HepG2 (cell line): ENCODE measurements around the gene PDGFD. TPM values are rescaled to one million over a fixed set of nuclear protein-coding genes. Genes with fewer than 3 reads are reported as not detected.

Experiments used
- ATAC-seq: fragments of 200-7000 bp; cut with Tn5 transposase; 3 replicates; pipeline ENCODE4 v1.9.1; 2020; ENCODE audit warnings: mild to moderate bottlenecking, moderate library complexity
- BruUV-seq: library from RNA; stranded (reverse); fragments of 400-500 nt; replicated peaks from 2 replicates; lab custom pipeline; 2021; lab: Mats Ljungman, UMichigan
- CTCF ChIA-PET: fragments of 300-600 bp; formaldehyde crosslinking; extraction: SDS; loops from one replicate; lab custom pipeline; 2021; ENCODE audit warnings: low total read pairs, inconsistent platforms, low intra/inter-chr PET ratio; lab: Yijun Ruan, JAX
- POLR2A ChIA-PET: fragments of 350-600 bp; sonication (Branson Sonifier 250); formaldehyde crosslinking; loops from one replicate; lab custom pipeline; 2020; ENCODE audit warnings: antibody characterized with exemption, inconsistent platforms; lab: Yijun Ruan, JAX
- DNase-seq: peaks from one replicate; pipeline ENCODE4 v3.0.0-alpha.2; 2015; ENCODE audit warnings: low spot score
- FAIRE-seq: peaks from 3 replicates; lab custom pipeline; 2011; peaks lifted over from hg19 to GRCh38; lab: Jason Lieb, UNC
- H2AFZ ChIP-seq: one replicate; pipeline ENCODE4 v1.6.1; 2011; ENCODE audit warnings: low read length, inconsistent platforms
- H3K27ac ChIP-seq: fragments of 300-600 bp; 3 replicates; pipeline ENCODE4 v1.8.0; 2011; ENCODE audit warnings: mixed run types, mild to moderate bottlenecking, mixed read lengths, low read length, inconsistent platforms; ENCODE audit not compliant: insufficient read depth; ENCODE audit errors: extremely low read length
- H3K27me3 ChIP-seq, 2 experiments: fragments of 200-600 bp in 1 of 2; 2 replicates in 1 of 2; 3 replicates in 1 of 2; pipeline versions ENCODE4 v1.6.0 to v1.8.0; 2011; ENCODE audit warnings: low read length in 2 of 2, mild to moderate bottlenecking in 2 of 2, moderate library complexity in 2 of 2, inconsistent platforms in 1 of 2; ENCODE audit not compliant: insufficient read depth in 2 of 2, control insufficient read depth in 1 of 2
- H3K36me3 ChIP-seq, 2 experiments: fragments of 200-600 bp in 1 of 2; replicated peaks in 1 of 2; 2 replicates in 1 of 2; 3 replicates in 1 of 2; pipeline versions ENCODE4 v1.5.1 to v1.8.0; 2011; ENCODE audit warnings: low read length in 2 of 2, inconsistent platforms in 1 of 2; ENCODE audit not compliant: insufficient read depth in 2 of 2, control insufficient read depth in 1 of 2
- H3K4me1 ChIP-seq: 2 replicates; pipeline ENCODE4 v1.5.1; 2012; ENCODE audit warnings: low read length, inconsistent platforms; ENCODE audit not compliant: insufficient read depth
- H3K4me2 ChIP-seq: 2 replicates; pipeline ENCODE4 v1.6.0; 2011; ENCODE audit warnings: low read depth, low read length, inconsistent platforms
- H3K4me3 ChIP-seq, 3 experiments: fragments of 200-600 bp in 1 of 3; sonication (generic), shearing (Covaris generic) in 1 of 3; replicated peaks in 1 of 3; 2 replicates each; pipeline ENCODE4 v1.5.1; 2011 to 2016; ENCODE audit warnings: low read length in 3 of 3, inconsistent platforms in 2 of 3, low read depth in 2 of 3, mild to moderate bottlenecking in 2 of 3, control low read depth in 1 of 3, mixed read lengths in 1 of 3; ENCODE audit not compliant: insufficient read depth in 1 of 3
- H3K79me2 ChIP-seq: one replicate; pipeline ENCODE4 v1.6.1; 2011; ENCODE audit warnings: low read length, inconsistent platforms; ENCODE audit not compliant: insufficient read depth
- H3K9ac ChIP-seq: 2 replicates; pipeline ENCODE4 v1.6.0; 2011; ENCODE audit warnings: mild to moderate bottlenecking, low read depth, low read length, inconsistent platforms; ENCODE audit not compliant: insufficient read depth
- H3K9me3 ChIP-seq: 2 replicates; pipeline ENCODE4 v1.5.1; 2012; ENCODE audit warnings: mild to moderate bottlenecking, low read length
- H4K20me1 ChIP-seq: 2 replicates; pipeline ENCODE4 v1.6.0; 2011; ENCODE audit warnings: inconsistent platforms, mild to moderate bottlenecking, low read length, moderate library complexity; ENCODE audit not compliant: insufficient read depth
- ETV6 ChIP-seq: sonication (generic); formaldehyde crosslinking; conservative IDR thresholded peaks from 2 replicates; pipeline ENCODE4 v1.4.0; 2020; ENCODE audit warnings: missing genetic modification reagents
- THAP8 ChIP-seq: sonication (generic); formaldehyde crosslinking; IDR thresholded peaks from 2 replicates; pipeline ENCODE4 v1.5.1; 2020; ENCODE audit warnings: missing genetic modification reagents, mild to moderate bottlenecking, borderline replicate concordance
- YEATS2 ChIP-seq: sonication (generic); formaldehyde crosslinking; IDR thresholded peaks from 2 replicates; pipeline ENCODE4 v1.4.0; 2020; ENCODE audit warnings: missing genetic modification reagents, borderline replicate concordance
- ZMAT3 ChIP-seq: sonication (generic); formaldehyde crosslinking; conservative IDR thresholded peaks from 2 replicates; pipeline ENCODE4 v1.7.0; 2021; ENCODE audit warnings: missing genetic modification reagents
- WGBS: methylation state at CpG from one replicate; pipeline ENCODE4 v1.1.6; 2017; ENCODE audit warnings: low lambda C conversion rate; 5-methylcytosine and 5-hydroxymethylcytosine counted together
- in situ Hi-C: cut with HindIII; loops from 2 replicates; pipeline ENCODE4 v1.10.0; 2017; ENCODE audit warnings: low pct_unique_long_range_greater_than_20kb; ENCODE audit not compliant: extremely low pct_ligation_motif_present
- intact Hi-C: fragments of 100-400 bp; cut with micrococcal nuclease; formaldehyde crosslinking; loops from one replicate; pipeline ENCODE4 v1.10.0; 2022; ENCODE audit not compliant: unreplicated experiment
- polyA plus RNA-seq, 8 experiments: library from polyadenylated mRNA; depleted of rRNA in 3 of 8; stranded (reverse) in 7 of 8; unstranded in 1 of 8; fragments of >200 nt; fragmentation: Illumina TruSeq in 4 of 8; extraction: Trizol in 4 of 8; gene quantifications; 2 replicates each; pipeline versions ENCODE4 v1.2.1 to v1.2.3, GENCODE V29; 2011 to 2016; ENCODE audit warnings: low read depth in 4 of 8, missing spikeins in 1 of 8, mixed read lengths in 1 of 8; ENCODE audit not compliant: insufficient read depth in 1 of 8
- total RNA-seq, 5 experiments: library from RNA; depleted of rRNA; stranded (reverse); fragments of >200 nt; fragmentation: Illumina TruSeq; extraction: Trizol; gene quantifications; 2 replicates each; pipeline ENCODE4 v1.2.3, GENCODE V29; 2016; ENCODE audit warnings: low read depth in 1 of 5
- TF ChIP-seq, protein P1 (sequence below): sonication (generic); formaldehyde crosslinking; IDR thresholded peaks from 2 replicates; pipeline ENCODE4 v1.9.0; 2021; ENCODE audit warnings: missing genetic modification reagents, mild to moderate bottlenecking, borderline replicate concordance

PDGFD gene
- total and polyA plus RNA-seq, 2 of the 13 experiments (the other 11 are each of a cell fraction or from before 2014, with no cell fraction given) = 0.09 to 0.29 TPM

DNA sequence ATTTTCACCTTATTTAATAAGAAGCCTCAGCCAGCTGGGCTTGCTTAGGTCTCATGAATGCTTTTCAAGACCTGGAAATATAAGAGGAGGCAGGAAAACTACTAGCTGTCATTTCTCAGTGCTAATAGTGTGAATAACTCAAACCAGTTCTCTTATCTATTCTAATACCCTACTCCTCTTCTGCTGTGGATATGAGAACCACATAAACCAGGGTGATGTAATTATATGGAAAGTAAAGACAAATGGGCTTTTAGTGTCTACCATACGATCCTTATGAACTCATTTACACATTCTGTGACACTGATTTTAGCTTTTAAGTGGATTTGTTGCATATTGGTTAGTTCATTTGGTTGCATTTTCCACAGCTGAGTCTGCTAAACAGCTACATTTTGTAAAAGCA, 8.6 kb downstream of the PDGFD start:
- no peak overlapping the region for H2AFZ ChIP-seq
- DNase-seq = no peak
- H3K36me3 ChIP-seq = no peaks in the 10 kb centered on the region
- H3K9ac ChIP-seq = no peak overlapping the region
- ChIA-PET CTCF (no interaction called here), POLR2A (no interaction called here)
- intact Hi-C loops (no loop called here), in situ Hi-C loops (no loop called here)
- FAIRE-seq = no peak
- no peaks in the 10 kb centered on the region for H3K4me1 ChIP-seq
- H3K27ac ChIP-seq = no peak overlapping the region
- ATAC-seq = no peak
- no peaks in the 10 kb centered on the region for H3K27me3 ChIP-seq
- H3K9me3 ChIP-seq = no peaks in the 10 kb centered on the region
- H4K20me1 ChIP-seq = no peaks in the 10 kb centered on the region
- no peak for TF ChIP-seq THAP8 (CRISPR knock-in tag)
- no peak for TF ChIP-seq ZMAT3
- no peak for TF ChIP-seq YEATS2 (CRISPR knock-in tag)
- no peak for TF ChIP-seq ETV6 (CRISPR knock-in tag)
- H3K4me2 ChIP-seq = no peak overlapping the region
- H3K4me3 ChIP-seq = no peak overlapping the region
- no TSS peak for BruUV-seq
- H3K79me2 ChIP-seq = no peaks in the 10 kb centered on the region
- 0% methylated on average over 1 of the region's 1 CpG for WGBS

- in situ Hi-C loops = no loop called here
- no peaks in the 10 kb centered on the region for H3K27me3 ChIP-seq
- no TSS peak for BruUV-seq
- H4K20me1 ChIP-seq = no peaks in the 10 kb centered on the region
- 14% methylated on average over 7 of the region's 7 CpGs for WGBS
- H3K36me3 ChIP-seq = no peaks in the 10 kb centered on the region
- H3K9ac ChIP-seq = no peak overlapping the region
- no peak for DNase-seq
- no peak overlapping the region for H2AFZ ChIP-seq
- TF ChIP-seq, protein P1, sequence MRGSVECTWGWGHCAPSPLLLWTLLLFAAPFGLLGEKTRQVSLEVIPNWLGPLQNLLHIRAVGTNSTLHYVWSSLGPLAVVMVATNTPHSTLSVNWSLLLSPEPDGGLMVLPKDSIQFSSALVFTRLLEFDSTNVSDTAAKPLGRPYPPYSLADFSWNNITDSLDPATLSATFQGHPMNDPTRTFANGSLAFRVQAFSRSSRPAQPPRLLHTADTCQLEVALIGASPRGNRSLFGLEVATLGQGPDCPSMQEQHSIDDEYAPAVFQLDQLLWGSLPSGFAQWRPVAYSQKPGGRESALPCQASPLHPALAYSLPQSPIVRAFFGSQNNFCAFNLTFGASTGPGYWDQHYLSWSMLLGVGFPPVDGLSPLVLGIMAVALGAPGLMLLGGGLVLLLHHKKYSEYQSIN (CRISPR knock-in tag) = no peak
- TF ChIP-seq, all 625 proteins: peak for 0
- no peak for FAIRE-seq
- Histone ChIP-seq H3K27ac (no peak overlapping the region), H3K4me2 (no peak overlapping the region), H3K4me3 (no peak overlapping the region), H3K79me2 (no peaks in the 10 kb centered on the region), H3K9me3 (no peaks in the 10 kb centered on the region), H3K4me1 (no peaks in the 10 kb centered on the region)
- no peak for ATAC-seq
- POLR2A ChIA-PET = no interaction called here
- intact Hi-C loops = no loop called here
- CTCF ChIA-PET = no interaction called here
Observed at GRCh38 chr11:104154296-104154695, 9.7 kb downstream of the PDGFD start.
